ES-I3 (cell line): ENCODE data around the gene PPP1R14D.
A peak's percentile ranks its signal among the peaks of the same experiment; 100 is the strongest.

Experiments
- H3K36me3 ChIP-seq: 2 replicates; pipeline ENCODE4 v1.6.1; 2013; ENCODE audit warnings: mild to moderate bottlenecking, low read length, control low read depth, moderate library complexity; ENCODE audit not compliant: insufficient read depth
- H3K4me1 ChIP-seq: 2 replicates; pipeline ENCODE4 v1.6.1; 2013; ENCODE audit warnings: mild to moderate bottlenecking, control low read depth, low read length; ENCODE audit not compliant: insufficient read depth
- H3K9ac ChIP-seq: 2 replicates; pipeline ENCODE4 v1.6.1; 2013; ENCODE audit warnings: low read depth, mild to moderate bottlenecking, low read length, moderate library complexity
- H3K9me3 ChIP-seq: 2 replicates; pipeline ENCODE4 v1.6.1; 2013; ENCODE audit warnings: mild to moderate bottlenecking, low read length, moderate library complexity; ENCODE audit not compliant: control insufficient read depth, insufficient read depth

The PPP1R14D gene

GRCh38 chr15:40819048-40819447, 9.5 kb downstream of the PPP1R14D start:
- no peaks in the 10 kb centered on the region for H3K9me3 ChIP-seq
- no peak overlapping the region for H3K9ac ChIP-seq
- H3K36me3 ChIP-seq = no peaks in the 10 kb centered on the region
- H3K4me1 ChIP-seq = no peaks in the 10 kb centered on the region

- Histone ChIP-seq H3K9me3 (no peaks in the 10 kb centered on the region), H3K9ac (no peak overlapping the region), H3K36me3 (no peaks in the 10 kb centered on the region), H3K4me1 (no peaks in the 10 kb centered on the region)
Measured at GRCh38 chr15:40815042-40815698, 13.3 kb downstream of the PPP1R14D start.

GRCh38 chr15:40812721-40813425, 15.6 kb downstream of the PPP1R14D start:
- Histone ChIP-seq H3K36me3 (no peaks in the 10 kb centered on the region), H3K9ac (no peak overlapping the region), H3K9me3 (no peaks in the 10 kb centered on the region), H3K4me1 (no peaks in the 10 kb centered on the region)

- Histone ChIP-seq H3K36me3 (no peaks in the 10 kb centered on the region), H3K4me1 (peaks cover 4% of the 10 kb centered on the region; the same call in 1 of the 2 replicates), H3K9ac (no peak overlapping the region), H3K9me3 (no peaks in the 10 kb centered on the region)
Measured at GRCh38 chr15:40808861-40809450, 19.6 kb downstream of the PPP1R14D start.

GRCh38 chr15:40807888-40808461, 20.5 kb downstream of the PPP1R14D start:
- Histone ChIP-seq H3K36me3 (no peaks in the 10 kb centered on the region), H3K9me3 (no peaks in the 10 kb centered on the region), H3K9ac (peak overlapping the region; percentile 81; the same call in 1 of the 2 replicates), H3K4me1 (peaks cover 4% of the 10 kb centered on the region; the same call in 1 of the 2 replicates)

GRCh38 chr15:40807028-40807887, 21.2 kb downstream of the PPP1R14D start, which contains the start of the genes DNAJC17 and ZFYVE19:
Gene DNAJC17, minus strand, starts transcription at chr15:40807473. Its CDS starts 27 bp downstream, at chr15:40807446.
Gene ZFYVE19, plus strand, starts transcription at chr15:40807089. Its CDS starts 501 bp downstream, at chr15:40807590.
- Histone ChIP-seq H3K9me3 (no peaks in the 10 kb centered on the region), H3K36me3 (no peaks in the 10 kb centered on the region), H3K9ac (peak within 1 kb of the TSS; percentile 81), H3K4me1 (peaks cover 4% of the 10 kb centered on the region; the same call in 1 of the 2 replicates)

GRCh38 chr15:40806672-40807027, 21.9 kb downstream of the PPP1R14D start:
- H3K9me3 ChIP-seq = no peaks in the 10 kb centered on the region
- peaks cover 4% of the 10 kb centered on the region; the same call in 1 of the 2 replicates for H3K4me1 ChIP-seq
- H3K9ac ChIP-seq = peak overlapping the region; percentile 81
- H3K36me3 ChIP-seq = no peaks in the 10 kb centered on the region

GRCh38 chr15:40803688-40804087, 24.8 kb downstream of the PPP1R14D start:
- Histone ChIP-seq H3K9me3 (no peaks in the 10 kb centered on the region), H3K9ac (no peak overlapping the region), H3K4me1 (peaks cover 12% of the 10 kb centered on the region), H3K36me3 (no peaks in the 10 kb centered on the region)

- H3K9ac ChIP-seq = no peak overlapping the region
- H3K9me3 ChIP-seq = no peaks in the 10 kb centered on the region
Measured at GRCh38 chr15:40803076-40803475, 25.4 kb downstream of the PPP1R14D start.

GRCh38 chr15:40799523-40799922, 29.0 kb downstream of the PPP1R14D start:
- Histone ChIP-seq H3K9me3 (no peaks in the 10 kb centered on the region), H3K36me3 (no peaks in the 10 kb centered on the region), H3K4me1 (peaks cover 27% of the 10 kb centered on the region), H3K9ac (no peak overlapping the region)

More at GRCh38 chr15:40803076-40803475, 25.4 kb downstream of the PPP1R14D start:
- peaks cover 18% of the 10 kb centered on the region for H3K4me1 ChIP-seq
- H3K36me3 ChIP-seq = no peaks in the 10 kb centered on the region

GRCh38 chr15:40796512-40796911, 32.0 kb downstream of the PPP1R14D start:
- Histone ChIP-seq H3K9me3 (no peaks in the 10 kb centered on the region), H3K9ac (no peak overlapping the region), H3K4me1 (peaks cover 27% of the 10 kb centered on the region), H3K36me3 (no peaks in the 10 kb centered on the region)

- Histone ChIP-seq H3K4me1 (peaks cover 27% of the 10 kb centered on the region), H3K36me3 (no peaks in the 10 kb centered on the region), H3K9ac (no peak overlapping the region), H3K9me3 (no peaks in the 10 kb centered on the region)
Measured at GRCh38 chr15:40796041-40796440, 32.5 kb downstream of the PPP1R14D start.

GRCh38 chr15:40793216-40793989, 35.1 kb downstream of the PPP1R14D start:
- Histone ChIP-seq H3K9me3 (no peaks in the 10 kb centered on the region), H3K4me1 (peaks cover 15% of the 10 kb centered on the region), H3K9ac (no peak overlapping the region), H3K36me3 (no peaks in the 10 kb centered on the region)
